GM23248 (cell line): ENCODE results near the gene MEG3.

Experiments
- EZH2 ChIP-seq: fragments of 200-600 bp; sonication (generic); IDR thresholded peaks from 2 replicates; pipeline ENCODE4 v1.6.1; 2018; ENCODE audit warnings: antibody characterized with exemption, mild to moderate bottlenecking; ENCODE audit not compliant: insufficient read depth, poor library complexity, severe bottlenecking
- EZH2phosphoT487 ChIP-seq: fragments of 200-600 bp; sonication (generic); IDR thresholded peaks from 2 replicates; pipeline ENCODE4 v1.6.1; 2018; ENCODE audit warnings: antibody characterized with exemption, moderate library complexity, mild to moderate bottlenecking, low read depth; ENCODE audit not compliant: insufficient read depth

DNA sequence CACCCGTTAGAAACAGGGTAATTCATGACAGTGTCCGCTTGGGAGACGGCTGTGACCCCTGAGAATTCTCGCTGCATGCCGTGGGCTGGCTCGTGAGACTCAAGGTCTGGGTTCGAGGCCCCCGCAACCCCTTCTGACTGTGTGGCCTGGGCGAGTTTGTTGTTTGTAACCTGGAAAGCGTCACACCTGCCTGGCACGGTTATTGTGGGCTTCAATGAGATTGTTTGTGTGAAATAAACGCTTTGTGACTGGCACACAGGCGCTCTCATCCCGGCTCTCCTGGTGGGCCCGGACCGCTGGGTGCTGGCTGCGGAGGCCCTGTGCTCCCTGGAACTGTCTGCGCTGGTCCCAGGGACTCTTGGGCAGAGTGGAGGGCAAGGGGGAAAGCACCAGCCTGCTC is 33.9 kb downstream of the MEG3 start:
- TF ChIP-seq EZH2, result no peak
- no peak for TF ChIP-seq EZH2phosphoT487
